PFSK-1 (cell line): Measurements from ENCODE around the gene GZF1.

Source experiments
- FOXP2 ChIP-seq: optimal IDR thresholded peaks from 2 replicates; pipeline ENCODE3; 2011; ENCODE audit warnings: borderline replicate concordance, control low read depth, inconsistent platforms; ENCODE audit not compliant: insufficient read depth; ENCODE audit errors: extremely low read length, extremely low read depth
- POLR2AphosphoS5 ChIP-seq: IDR thresholded peaks from 2 replicates; pipeline ENCODE4 v1.6.1; 2012; ENCODE audit warnings: low read depth, mild to moderate bottlenecking, control low read depth, low read length, moderate library complexity
- REST ChIP-seq, 2 experiments: IDR thresholded peaks; 2 replicates each; pipeline versions ENCODE4 v1.6.1 to v1.8.0; 2011 to 2012; ENCODE audit warnings: low read depth in 2 of 2, low read length in 2 of 2, control low read depth in 1 of 2, inconsistent platforms in 1 of 2, mild to moderate bottlenecking in 1 of 2, moderate library complexity in 1 of 2; ENCODE audit not compliant: insufficient read depth in 1 of 2
- SIN3A ChIP-seq: IDR thresholded peaks from 2 replicates; pipeline ENCODE4 v1.6.1; 2012; ENCODE audit warnings: mild to moderate bottlenecking, low read length, moderate library complexity, borderline replicate concordance; ENCODE audit not compliant: insufficient read depth
- TAF1 ChIP-seq: IDR thresholded peaks from 2 replicates; pipeline ENCODE4 v1.6.1; 2012; ENCODE audit warnings: low read length, control low read depth, borderline replicate concordance; ENCODE audit not compliant: insufficient read depth

The GZF1 gene

DNA sequence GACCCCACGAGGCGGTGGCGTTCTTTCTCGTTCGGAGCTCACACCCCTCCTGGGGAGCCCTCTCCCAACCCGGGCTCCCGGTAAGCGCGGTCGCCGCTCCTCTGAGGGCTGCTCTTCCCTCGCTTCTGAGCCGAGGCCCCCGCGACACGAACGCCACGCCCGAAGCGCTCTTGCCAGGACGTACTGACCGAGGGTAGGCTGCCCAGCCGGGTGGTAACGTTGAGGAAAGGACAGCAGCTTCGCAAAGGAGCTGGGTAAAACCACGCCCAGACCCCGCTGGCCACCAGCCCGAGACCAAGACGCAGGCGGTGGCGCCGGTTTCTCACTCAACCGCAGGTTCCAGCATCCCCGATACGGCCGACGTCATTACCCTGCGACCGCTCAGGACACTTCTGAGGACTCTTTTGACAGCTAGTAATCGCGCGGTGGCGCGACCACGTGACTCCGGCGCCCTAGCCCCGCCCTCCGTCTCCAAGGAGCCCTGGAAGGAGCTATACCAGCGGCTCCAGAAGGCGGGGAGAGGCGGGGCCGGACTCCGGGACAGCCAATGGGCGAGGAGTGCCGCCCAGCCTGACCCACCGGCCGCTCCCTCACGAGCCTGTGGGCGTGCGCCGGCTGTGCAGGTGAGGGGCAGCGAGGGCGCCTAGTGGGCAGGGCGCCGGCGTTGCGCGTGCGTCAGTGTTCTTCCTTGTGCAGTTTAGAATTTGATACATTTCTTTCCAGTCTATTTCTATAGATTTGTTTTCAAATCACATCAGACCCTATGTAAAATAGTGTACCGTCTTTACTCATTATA, 4.0 kb upstream of the GZF1 start:
- TF ChIP-seq TAF1 (peak; percentile 54; the same call in 1 of the 2 replicates), SIN3A (0 out of 2 replicates have a peak, but pooled peaks have one; percentile 18), REST (IDR thresholded peaks at IDR 0.05; ENCODE audit: insufficient read depth in 1 of 2, low read depth in 2 of 2, low read length in 2 of 2) (no peak), FOXP2 (peak; percentile 57), POLR2AphosphoS5 (peak; percentile 82)

DNA sequence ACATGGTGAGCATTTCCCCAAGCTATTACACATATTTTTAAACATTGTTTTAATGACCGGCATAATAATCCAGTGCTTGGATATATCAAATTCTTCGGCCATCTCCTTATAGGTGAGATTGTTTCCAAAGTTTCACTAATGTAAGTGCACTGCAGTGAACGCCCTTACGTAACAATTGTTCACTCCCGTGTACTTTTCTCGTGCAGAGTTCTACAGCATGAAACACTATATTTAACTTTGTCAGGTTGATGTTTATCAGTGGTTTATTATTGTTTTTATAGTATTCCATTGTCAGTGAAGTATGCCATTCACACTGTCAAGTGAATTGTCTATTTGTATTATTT, 3.4 kb upstream of the GZF1 start:
- TF ChIP-seq REST (IDR thresholded peaks at IDR 0.05; ENCODE audit: insufficient read depth in 1 of 2, low read depth in 2 of 2, low read length in 2 of 2) = no peak
- TF ChIP-seq TAF1 = no peak
- no peak for TF ChIP-seq POLR2AphosphoS5
- TF ChIP-seq FOXP2 = no peak
- TF ChIP-seq SIN3A = no peak

DNA sequence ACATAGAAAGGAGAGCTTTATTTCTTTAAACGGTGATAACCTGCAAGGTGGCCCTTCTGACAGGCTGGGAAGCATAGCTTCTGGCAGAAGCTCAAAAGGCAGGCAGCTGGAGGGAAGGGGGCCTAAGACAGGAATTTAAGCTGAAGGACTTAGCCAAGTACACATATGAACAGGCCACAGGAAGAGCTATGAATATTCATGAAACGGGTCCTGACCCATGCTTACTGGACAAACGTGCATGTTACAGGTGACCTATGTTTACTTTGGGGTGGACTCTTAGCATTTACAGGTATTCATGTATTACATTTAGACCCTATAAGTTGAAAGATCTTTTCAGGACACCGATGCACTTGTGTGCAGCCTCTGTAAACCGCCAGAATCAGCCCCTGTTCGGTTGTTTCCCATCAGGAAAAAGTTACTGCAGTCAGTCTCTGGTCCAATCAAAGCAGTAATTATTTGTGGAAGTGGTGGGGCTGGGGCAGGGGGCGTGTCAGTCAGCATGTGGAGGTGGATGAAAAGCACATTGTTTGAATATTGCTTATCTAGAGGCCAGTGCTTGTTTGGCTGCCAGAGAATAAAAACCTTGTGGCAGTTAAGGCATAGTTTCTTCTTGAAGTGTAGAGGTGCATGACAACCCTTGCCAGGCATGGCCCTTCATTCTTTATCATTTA, 2.9 kb upstream of the GZF1 start:
- TF ChIP-seq TAF1 (no peak), FOXP2 (no peak), REST (IDR thresholded peaks at IDR 0.05; ENCODE audit: insufficient read depth in 1 of 2, low read depth in 2 of 2, low read length in 2 of 2) (no peak), SIN3A (no peak), POLR2AphosphoS5 (no peak)

GRCh38 chr20:23360531-23360930, 1.5 kb upstream of the GZF1 start:
- no peak for TF ChIP-seq TAF1
- TF ChIP-seq REST (IDR thresholded peaks at IDR 0.05; ENCODE audit: insufficient read depth in 1 of 2, low read depth in 2 of 2, low read length in 2 of 2) = no peak
- TF ChIP-seq POLR2AphosphoS5 = no peak
- no peak for TF ChIP-seq SIN3A
- TF ChIP-seq FOXP2 = no peak
